Activated T-cell treated with anti-CD3 and anti-CD28 coated beads for 1 hour (primary cell): ENCODE data around the gene ALDH3B1.

Experiments
- DNase-seq: peaks from one replicate; pipeline ENCODE4 v3.0.0-alpha.2; 2020; ENCODE audit warnings: low read depth

ALDH3B1 gene

DNA sequence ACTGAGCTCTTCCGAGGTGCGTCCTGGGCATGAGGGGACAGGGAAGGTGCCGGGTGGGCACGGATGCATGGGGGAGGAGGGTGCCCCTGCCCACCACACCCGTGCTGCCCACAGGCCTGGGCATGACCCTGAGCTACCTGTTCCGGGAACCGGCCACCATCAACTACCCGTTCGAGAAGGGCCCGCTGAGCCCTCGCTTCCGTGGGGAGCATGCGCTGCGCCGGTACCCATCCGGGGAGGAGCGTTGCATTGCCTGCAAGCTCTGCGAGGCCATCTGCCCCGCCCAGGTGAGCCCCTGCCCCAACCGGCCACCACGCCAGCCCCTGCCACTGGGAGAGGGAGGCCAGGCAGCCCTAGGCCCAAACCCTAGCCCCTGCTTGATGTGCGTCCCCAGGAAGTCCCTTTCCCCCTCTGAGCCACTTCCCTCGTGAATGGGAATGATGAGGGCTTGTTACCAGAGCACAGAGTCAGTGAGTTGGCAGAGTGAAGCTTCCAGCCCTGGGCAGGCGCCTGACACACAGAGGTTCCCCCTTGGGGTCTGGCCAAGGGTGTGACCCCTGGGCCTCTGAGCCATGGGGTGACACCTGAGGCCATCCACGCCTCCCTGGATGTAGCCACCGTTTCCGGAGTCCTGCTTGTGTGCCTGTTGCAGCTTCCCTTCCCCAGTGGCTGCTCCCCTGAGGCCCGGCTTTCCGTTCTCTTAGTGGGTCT lies 23.0 kb downstream of the ALDH3B1 start:
- DNase-seq: no peak

- no peak for DNase-seq
These were observed 23.6 kb downstream of the ALDH3B1 start for GRCh38 chr11:68033708-68034045.

- DNase-seq: no peak
These were observed 25.2 kb downstream of the ALDH3B1 start for GRCh38 chr11:68035266-68035876.

GRCh38 chr11:68036141-68036716 lies 26.1 kb downstream of the ALDH3B1 start:
- DNase-seq: no peak

- DNase-seq: no peak
These were observed 26.7 kb downstream of the ALDH3B1 start for GRCh38 chr11:68036717-68037239.

- no peak for DNase-seq
These were observed 27.5 kb downstream of the ALDH3B1 start for GRCh38 chr11:68037411-68038225.

GRCh38 chr11:68038226-68038717 lies 28.1 kb downstream of the ALDH3B1 start:
- DNase-seq: no peak

DNA sequence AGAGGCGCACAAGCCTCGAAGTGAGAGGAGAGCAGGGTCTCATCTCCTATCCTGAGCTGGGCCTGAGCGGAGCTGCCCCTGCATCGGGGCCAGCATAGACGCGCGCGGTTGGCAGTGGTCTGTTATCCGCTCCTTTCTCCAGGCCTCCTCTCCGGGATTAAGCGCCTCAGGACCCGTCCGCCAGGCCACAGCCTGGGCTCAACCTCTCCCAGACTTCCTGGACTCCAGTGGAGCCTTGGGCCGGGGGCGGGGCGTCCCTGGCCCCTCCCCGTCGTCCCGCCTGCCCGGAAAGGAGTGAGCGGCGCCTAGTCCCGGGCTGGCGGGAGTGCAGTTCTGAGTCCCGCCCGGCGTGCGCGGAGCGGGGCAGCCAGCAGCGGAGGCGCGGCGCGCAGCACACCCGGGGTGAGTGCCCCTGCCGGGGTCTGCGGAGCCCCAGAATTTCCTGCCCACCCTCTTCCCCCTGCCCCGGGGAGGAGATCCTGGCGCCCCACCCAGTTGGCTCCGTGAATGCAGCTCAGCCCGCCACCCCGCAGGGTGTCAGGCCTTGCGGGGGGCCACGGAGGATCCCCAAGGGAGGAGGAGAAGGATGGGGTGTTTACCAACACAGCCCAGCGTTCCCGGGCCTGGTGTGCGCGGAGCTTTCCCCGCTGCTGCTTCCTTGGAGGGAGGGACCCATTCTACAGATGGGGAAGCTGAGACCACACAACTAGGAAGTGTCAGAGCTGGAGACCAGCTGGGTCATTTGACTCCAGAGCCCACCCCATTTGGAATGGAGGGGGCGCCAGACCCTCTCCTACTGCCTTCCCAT lies 28.8 kb downstream of the ALDH3B1 start, which contains the start of gene TCIRG1:
Gene TCIRG1 (plus strand): TSS at position 308 of the 808 bp plus-strand sequence. CDS start 2,247 bp downstream, outside the sequence.
- peak; percentile 33 for DNase-seq

DNA sequence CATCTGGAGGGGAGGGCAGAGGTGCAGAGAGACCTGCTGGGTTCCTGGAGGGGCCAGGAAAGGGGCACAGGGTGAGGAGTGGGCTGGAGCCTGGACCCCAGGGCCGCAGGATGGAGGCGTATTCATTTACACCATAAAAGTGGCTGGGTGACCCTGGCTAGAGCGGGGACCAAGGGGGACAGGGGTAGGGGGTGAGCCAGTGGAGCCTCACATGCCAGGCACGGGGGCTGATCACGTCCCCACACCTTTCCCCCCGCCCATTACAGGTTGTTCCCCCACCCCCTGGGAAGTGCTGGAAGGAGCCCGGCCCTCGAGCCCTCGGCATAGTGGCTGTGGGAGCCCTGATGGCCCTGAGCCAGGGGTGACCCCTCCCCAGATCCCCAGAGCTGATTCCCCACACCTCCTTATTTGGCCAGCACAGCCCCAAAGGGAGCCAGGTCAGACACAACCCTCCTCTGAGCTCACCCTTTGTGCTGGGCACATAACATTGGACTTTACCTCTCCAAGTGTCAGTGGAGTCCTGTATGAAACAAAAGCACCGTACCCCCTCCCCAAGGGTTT lies 29.5 kb downstream of the ALDH3B1 start:
- DNase-seq: no peak

DNA sequence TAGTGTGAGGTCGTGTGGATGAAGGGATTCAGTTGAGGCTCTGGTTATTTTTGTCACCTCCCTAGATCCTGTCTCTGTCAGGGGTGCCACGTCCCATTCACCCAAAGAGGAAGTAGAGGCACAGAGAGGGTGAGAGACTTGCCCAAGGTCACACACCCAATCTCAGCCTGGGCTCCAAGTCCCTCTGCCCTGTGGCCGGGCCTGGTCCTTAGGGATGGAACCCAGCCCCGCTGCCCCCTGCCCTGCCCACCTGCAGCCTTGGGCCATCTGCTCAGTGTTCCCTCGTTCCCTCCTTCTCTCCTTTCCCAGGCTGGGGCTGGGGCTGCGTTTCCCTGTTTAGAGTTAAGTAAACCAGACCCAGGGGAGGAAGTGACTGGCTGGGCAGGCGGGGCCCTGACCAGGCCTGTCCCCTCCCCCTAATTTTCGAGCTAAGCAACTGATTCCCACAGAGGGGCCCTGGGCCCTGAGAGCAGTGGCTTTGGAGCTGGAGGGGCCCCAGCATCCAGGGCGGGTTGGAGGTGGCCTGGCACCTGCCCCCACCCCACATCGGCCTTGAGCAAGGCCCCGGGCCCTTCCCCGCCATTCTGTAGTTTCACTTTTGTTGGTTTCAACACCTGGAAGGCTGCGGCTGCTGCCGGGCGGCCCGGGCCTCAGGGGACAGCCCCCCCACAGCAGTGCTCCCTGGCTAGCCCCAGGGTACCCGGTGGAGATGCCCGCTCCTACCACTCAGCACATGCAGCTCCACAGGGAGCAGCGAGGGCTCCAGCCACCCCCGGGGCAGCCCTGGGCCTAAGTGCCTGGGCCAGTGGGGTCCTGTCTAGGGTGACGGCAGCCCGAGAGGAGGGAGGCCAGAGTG lies 30.2 kb downstream of the ALDH3B1 start:
- peak; percentile 24 for DNase-seq

- no peak for DNase-seq
These were observed 30.9 kb downstream of the ALDH3B1 start for GRCh38 chr11:68040957-68041591.

DNA sequence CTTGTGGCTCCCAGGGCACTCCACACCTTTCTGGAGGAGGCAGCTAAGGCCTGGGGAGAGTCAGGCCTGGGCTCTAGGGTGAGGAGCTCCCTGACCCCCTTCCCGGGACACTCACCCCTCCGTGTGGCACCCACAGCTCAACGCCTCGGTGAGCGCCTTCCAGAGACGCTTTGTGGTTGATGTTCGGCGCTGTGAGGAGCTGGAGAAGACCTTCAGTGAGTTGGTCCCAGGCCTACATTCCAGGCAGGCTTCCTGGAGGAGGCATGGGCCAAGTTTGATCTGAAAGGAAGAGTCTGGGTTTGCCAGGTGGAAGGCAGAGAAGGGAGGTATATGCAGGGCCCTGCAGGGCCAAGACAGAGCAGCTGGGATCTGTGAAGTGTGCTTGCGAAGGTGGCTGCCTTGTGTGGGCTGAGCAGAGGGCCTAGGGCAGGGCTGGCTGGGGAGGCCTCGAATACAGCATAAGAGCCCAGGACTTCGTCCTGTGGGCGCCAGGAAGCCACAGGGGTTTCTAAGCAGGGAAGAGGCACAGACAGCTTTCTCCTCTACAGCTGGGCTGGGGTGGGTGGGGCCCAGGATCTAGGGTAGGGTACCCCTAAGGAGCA lies 31.6 kb downstream of the ALDH3B1 start:
- no peak for DNase-seq

GRCh38 chr11:68042219-68043028 lies 32.3 kb downstream of the ALDH3B1 start:
- no peak for DNase-seq

- no peak for DNase-seq
These were observed 32.9 kb downstream of the ALDH3B1 start for GRCh38 chr11:68043029-68043348.

DNA sequence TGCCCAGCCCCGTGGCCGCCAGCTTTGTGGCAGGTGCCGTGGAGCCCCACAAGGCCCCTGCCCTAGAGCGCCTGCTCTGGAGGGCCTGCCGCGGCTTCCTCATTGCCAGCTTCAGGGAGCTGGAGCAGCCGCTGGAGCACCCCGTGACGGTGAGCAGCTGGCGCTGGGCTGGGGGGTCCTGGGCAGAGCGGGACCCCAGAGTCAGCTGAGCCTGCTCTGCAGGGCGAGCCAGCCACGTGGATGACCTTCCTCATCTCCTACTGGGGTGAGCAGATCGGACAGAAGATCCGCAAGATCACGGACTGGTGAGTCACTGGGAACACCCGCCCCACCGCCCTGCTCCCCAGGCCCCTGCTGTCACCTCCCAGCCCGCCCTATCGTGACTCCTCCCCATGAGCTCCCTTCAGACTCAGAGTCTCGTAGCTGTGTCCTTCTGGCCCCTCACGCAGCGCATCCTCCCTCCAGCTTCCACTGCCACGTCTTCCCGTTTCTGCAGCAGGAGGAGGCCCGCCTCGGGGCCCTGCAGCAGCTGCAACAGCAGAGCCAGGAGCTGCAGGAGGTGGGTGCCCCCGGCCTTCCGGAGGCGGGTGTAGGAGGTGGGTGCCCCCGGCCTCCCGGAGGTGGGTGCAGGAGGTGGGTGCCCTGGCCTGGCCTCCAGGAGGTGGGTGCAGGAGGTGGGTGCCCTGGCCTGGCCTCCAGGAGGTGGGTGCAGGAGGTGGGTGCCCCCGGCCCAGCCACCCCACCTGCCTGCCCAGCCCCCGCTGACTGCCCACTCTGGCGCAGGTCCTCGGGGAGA lies 33.4 kb downstream of the ALDH3B1 start:
- no peak for DNase-seq

- DNase-seq: no peak
These were observed 34.2 kb downstream of the ALDH3B1 start for GRCh38 chr11:68044145-68044813.

GRCh38 chr11:68044898-68045351 lies 34.8 kb downstream of the ALDH3B1 start:
- DNase-seq: no peak
